Activated T-cell treated with anti-CD3 and anti-CD28 coated beads, Interleukin-2, amount 50 U/mL, for 72 hours (primary cell): ENCODE data around the gene PCOLCE2. TPM values are rescaled to one million over a fixed set of nuclear protein-coding genes. Genes with fewer than 3 reads are reported as not detected.
A peak's percentile ranks its signal among the peaks of the same experiment; 100 is the strongest.

Experiments
- ATAC-seq, 2 donors: fragments of 150-1000 bp; cut with Tn5 transposase; replicated peaks in 1 of 2; 2 replicates each; pipeline ENCODE4 v1.10.0; 2021; ENCODE audit warnings: moderate library complexity in 2 of 2, mild to moderate bottlenecking in 1 of 2
- DNase-seq, 2 donors: peaks; one replicate each; pipeline ENCODE4 v3.0.0; 2021 to 2022; ENCODE audit warnings: mixed read lengths in 1 of 2
- H3K27ac Mint-ChIP-seq: one replicate; pipeline ENCODE4 v1.8.0; 2022; ENCODE audit warnings: mild to moderate bottlenecking, moderate library complexity, mixed read lengths
- H3K27me3 Mint-ChIP-seq: one replicate; pipeline ENCODE4 v1.8.0; 2022; ENCODE audit warnings: low read depth, mixed read lengths
- H3K36me3 Mint-ChIP-seq, 2 donors: one replicate each; pipeline ENCODE4 v1.8.0; 2022; ENCODE audit warnings: mixed read lengths in 2 of 2, mild to moderate bottlenecking in 1 of 2; ENCODE audit not compliant: insufficient read depth in 2 of 2
- H3K4me1 Mint-ChIP-seq: one replicate; pipeline ENCODE4 v1.8.0; 2022; ENCODE audit warnings: low read depth, mixed read lengths
- H3K4me3 Mint-ChIP-seq, 2 donors: one replicate each; pipeline ENCODE4 v1.8.0; 2022; ENCODE audit warnings: mild to moderate bottlenecking in 2 of 2, mixed read lengths in 2 of 2, moderate library complexity in 2 of 2
- H3K9me3 Mint-ChIP-seq, 2 donors: one replicate each; pipeline ENCODE4 v1.8.0; 2022; ENCODE audit warnings: mixed read lengths in 2 of 2
- total RNA-seq, 2 donors: library from RNA; stranded (reverse); gene quantifications; one replicate each; pipeline ENCODE4 v1.2.3, GENCODE V29; 2022

Gene PCOLCE2
- total RNA-seq, 2 donors from 2014 or later, result not detected

GRCh38 chr3:142914286-142914811 is 25.5 kb upstream of the PCOLCE2 start:
- H3K36me3 Mint-ChIP-seq, result no peaks in the 10 kb centered on the region
- H3K27ac Mint-ChIP-seq, result no peak overlapping the region
- peaks cover 28% of the 10 kb centered on the region for H3K27me3 Mint-ChIP-seq
- H3K4me1 Mint-ChIP-seq, result no peaks in the 10 kb centered on the region
- DNase-seq, result no peak
- ATAC-seq, result no peak
- H3K9me3 Mint-ChIP-seq, result no peaks in the 10 kb centered on the region
- no peak overlapping the region for H3K4me3 Mint-ChIP-seq

- DNase-seq (no peak), ATAC-seq (no peak)
- no peak overlapping the region for H3K4me3 Mint-ChIP-seq
- H3K36me3 Mint-ChIP-seq, result no peaks in the 10 kb centered on the region
- no peaks in the 10 kb centered on the region for H3K4me1 Mint-ChIP-seq
- no peak overlapping the region for H3K27ac Mint-ChIP-seq
- H3K9me3 Mint-ChIP-seq, result no peaks in the 10 kb centered on the region
- H3K27me3 Mint-ChIP-seq, result peaks cover 32% of the 10 kb centered on the region
Measured at GRCh38 chr3:142913432-142913831, 24.5 kb upstream of the PCOLCE2 start.

- Mint-ChIP-seq H3K36me3 (no peaks in the 10 kb centered on the region), H3K4me1 (no peaks in the 10 kb centered on the region), H3K27ac (no peak overlapping the region), H3K9me3 (no peaks in the 10 kb centered on the region), H3K27me3 (peaks cover 37% of the 10 kb centered on the region), H3K4me3 (no peak overlapping the region)
- DNase-seq (no peak), ATAC-seq (no peak)
Measured at GRCh38 chr3:142912402-142913172, 23.7 kb upstream of the PCOLCE2 start.

GRCh38 chr3:142910280-142910679 is 21.4 kb upstream of the PCOLCE2 start:
- H3K27ac Mint-ChIP-seq, result no peak overlapping the region

GRCh38 chr3:142909282-142909681 is 20.4 kb upstream of the PCOLCE2 start:
- H3K36me3 Mint-ChIP-seq, result no peaks in the 10 kb centered on the region
- H3K27ac Mint-ChIP-seq, result no peak overlapping the region
- peaks cover 43% of the 10 kb centered on the region for H3K27me3 Mint-ChIP-seq
- no peak for DNase-seq
- ATAC-seq, result no peak
- no peak overlapping the region for H3K4me3 Mint-ChIP-seq
- no peaks in the 10 kb centered on the region for H3K9me3 Mint-ChIP-seq
- H3K4me1 Mint-ChIP-seq, result peaks cover 7% of the 10 kb centered on the region

More at GRCh38 chr3:142910280-142910679, 21.4 kb upstream of the PCOLCE2 start:
- ATAC-seq (no peak), DNase-seq (no peak)
- Mint-ChIP-seq H3K36me3 (no peaks in the 10 kb centered on the region), H3K27me3 (peaks cover 41% of the 10 kb centered on the region), H3K4me1 (peaks cover 2% of the 10 kb centered on the region), H3K4me3 (no peak overlapping the region), H3K9me3 (no peaks in the 10 kb centered on the region)

- Mint-ChIP-seq H3K27ac (no peak overlapping the region), H3K4me3 (no peak overlapping the region), H3K9me3 (no peaks in the 10 kb centered on the region), H3K4me1 (peaks cover 7% of the 10 kb centered on the region), H3K27me3 (peaks cover 53% of the 10 kb centered on the region), H3K36me3 (no peaks in the 10 kb centered on the region)
- ATAC-seq (no peak), DNase-seq (no peak)
Measured at GRCh38 chr3:142907996-142908395, 19.1 kb upstream of the PCOLCE2 start.

- Mint-ChIP-seq H3K4me3 (peak overlapping the region in 1 of 2 donors; percentile 27), H3K36me3 (no peaks in the 10 kb centered on the region), H3K4me1 (peaks cover 7% of the 10 kb centered on the region), H3K27me3 (peaks cover 46% of the 10 kb centered on the region), H3K27ac (no peak overlapping the region), H3K9me3 (no peaks in the 10 kb centered on the region)
- ATAC-seq (peak; percentile 45 to 52), DNase-seq (no peak)
Measured at GRCh38 chr3:142904639-142905436, 16.0 kb upstream of the PCOLCE2 start.

GRCh38 chr3:142902356-142902755 is 13.5 kb upstream of the PCOLCE2 start:
- Mint-ChIP-seq H3K4me3 (no peak overlapping the region), H3K36me3 (no peaks in the 10 kb centered on the region), H3K4me1 (peaks cover 7% of the 10 kb centered on the region), H3K27ac (no peak overlapping the region), H3K9me3 (no peaks in the 10 kb centered on the region), H3K27me3 (peaks cover 38% of the 10 kb centered on the region)
- DNase-seq (no peak), ATAC-seq (no peak)

GRCh38 chr3:142898346-142899213 is 9.7 kb upstream of the PCOLCE2 start:
- Mint-ChIP-seq H3K9me3 (no peaks in the 10 kb centered on the region), H3K27me3 (peaks cover 24% of the 10 kb centered on the region), H3K4me3 (no peak overlapping the region), H3K4me1 (no peaks in the 10 kb centered on the region), H3K36me3 (no peaks in the 10 kb centered on the region), H3K27ac (no peak overlapping the region)
- ATAC-seq, result no peak
- DNase-seq, result no peak

GRCh38 chr3:142897807-142898206 is 8.9 kb upstream of the PCOLCE2 start:
- Mint-ChIP-seq H3K36me3 (no peaks in the 10 kb centered on the region), H3K27ac (no peak overlapping the region), H3K4me1 (no peaks in the 10 kb centered on the region), H3K9me3 (no peaks in the 10 kb centered on the region), H3K27me3 (peaks cover 17% of the 10 kb centered on the region), H3K4me3 (no peak overlapping the region)
- ATAC-seq (no peak), DNase-seq (no peak)

- no peaks in the 10 kb centered on the region for H3K36me3 Mint-ChIP-seq
- H3K4me1 Mint-ChIP-seq, result no peaks in the 10 kb centered on the region
- H3K9me3 Mint-ChIP-seq, result no peaks in the 10 kb centered on the region
- ATAC-seq, result no peak
- no peak overlapping the region for H3K4me3 Mint-ChIP-seq
- no peak for DNase-seq
- no peak overlapping the region for H3K27ac Mint-ChIP-seq
- peaks cover 12% of the 10 kb centered on the region for H3K27me3 Mint-ChIP-seq
Measured at GRCh38 chr3:142896996-142897395, 8.1 kb upstream of the PCOLCE2 start.

- Mint-ChIP-seq H3K4me3 (no peak overlapping the region), H3K36me3 (no peaks in the 10 kb centered on the region), H3K27me3 (peaks cover 17% of the 10 kb centered on the region), H3K9me3 (no peaks in the 10 kb centered on the region), H3K4me1 (no peaks in the 10 kb centered on the region), H3K27ac (no peak overlapping the region)
- no peak for DNase-seq
- no peak for ATAC-seq
Measured at GRCh38 chr3:142896201-142896755, 7.4 kb upstream of the PCOLCE2 start.
